Ramos (cell line): Measurements from ENCODE around the gene CREB1.
"Not testable (repeated sequence)": the region's sequence is repeated elsewhere in the genome, so short reads cannot be mapped to it uniquely, and the experiment has no call there.

Experiments used
- in situ Hi-C: fragments of 300-500 bp; cut with MboI; formaldehyde crosslinking; loops from one replicate; pipeline ENCODE4 v1.14.3; 2022; ENCODE audit warnings: low sequenced_read_pairs; ENCODE audit not compliant: unreplicated experiment

CREB1 gene

DNA sequence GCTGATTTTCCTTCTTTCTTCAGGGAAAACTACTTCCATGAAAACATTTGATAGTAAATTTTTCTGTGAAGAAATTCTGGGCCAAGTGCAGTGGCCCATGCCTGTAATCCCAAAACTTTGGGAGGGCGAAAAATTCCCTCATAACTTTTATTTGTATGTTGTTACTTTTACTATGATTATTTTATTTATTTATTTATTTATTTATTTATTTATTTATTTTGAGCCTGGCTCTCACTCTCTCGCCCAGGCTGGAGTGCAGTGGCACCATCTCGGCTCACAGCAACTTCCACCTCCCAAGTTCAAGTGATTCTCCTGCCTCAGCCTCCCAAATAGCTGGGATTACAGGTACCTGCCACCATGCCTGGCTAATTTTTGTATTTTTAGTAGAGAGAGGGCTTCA is 109.5 kb downstream of the CREB1 start:
- in situ Hi-C loops: not testable (repeated sequence)

DNA sequence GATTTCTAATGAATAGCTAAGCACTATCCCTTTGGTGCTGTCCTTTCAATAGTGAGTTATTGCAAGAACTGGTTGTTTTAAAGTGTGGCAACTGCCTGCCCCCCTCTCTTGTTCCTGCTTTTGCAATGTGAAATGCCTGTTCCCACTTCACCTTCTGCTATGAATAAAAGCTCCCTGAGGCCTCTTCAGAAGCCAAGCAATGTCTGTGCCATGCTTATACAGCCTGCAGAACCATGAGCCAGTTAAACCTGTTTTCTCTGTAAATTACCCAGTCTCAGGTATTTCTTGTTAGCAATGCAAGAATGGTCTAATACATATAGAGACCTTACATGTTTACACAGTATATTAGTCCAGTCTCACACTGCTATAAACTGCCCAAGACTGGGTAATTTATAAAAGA is 110.4 kb downstream of the CREB1 start:
- in situ Hi-C loops: no loop called here

DNA sequence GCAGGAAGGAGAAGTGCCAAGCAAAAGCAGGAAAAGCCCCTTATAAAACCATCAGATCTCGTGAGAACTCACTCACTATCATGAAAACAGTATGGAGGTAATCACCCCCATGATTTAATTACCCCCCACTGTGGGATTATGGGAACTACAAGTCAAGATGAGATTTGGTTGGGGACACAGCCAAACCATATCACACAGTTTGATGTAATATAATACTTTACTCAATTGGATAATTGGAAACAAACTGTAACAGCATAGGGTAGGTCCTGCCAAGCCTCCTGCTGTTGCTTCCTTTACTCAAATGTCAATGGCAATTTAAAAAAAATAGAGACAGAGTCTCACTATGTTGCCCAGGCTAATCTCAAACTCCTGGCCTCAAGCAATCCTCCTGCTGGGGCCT is 110.9 kb downstream of the CREB1 start:
- in situ Hi-C loops: no loop called here

DNA sequence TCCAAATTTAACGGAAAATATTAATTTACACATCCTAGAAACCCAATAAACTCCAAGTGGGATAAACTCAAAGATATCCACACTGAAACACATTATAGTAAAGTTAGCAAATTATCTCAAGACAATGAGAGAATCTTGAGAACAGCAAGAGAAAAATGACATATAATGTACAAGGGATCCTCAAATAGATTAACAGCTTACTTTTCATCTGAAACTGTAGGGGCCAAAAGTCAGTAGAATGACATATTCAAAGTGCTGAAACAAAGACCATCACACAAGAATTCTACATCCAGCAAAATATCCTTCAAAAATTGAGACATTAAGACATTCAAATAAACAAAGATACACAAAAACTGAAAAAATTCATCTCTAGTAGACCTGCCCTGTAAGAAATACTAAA is 114.1 kb downstream of the CREB1 start:
- in situ Hi-C loops: no loop called here

DNA sequence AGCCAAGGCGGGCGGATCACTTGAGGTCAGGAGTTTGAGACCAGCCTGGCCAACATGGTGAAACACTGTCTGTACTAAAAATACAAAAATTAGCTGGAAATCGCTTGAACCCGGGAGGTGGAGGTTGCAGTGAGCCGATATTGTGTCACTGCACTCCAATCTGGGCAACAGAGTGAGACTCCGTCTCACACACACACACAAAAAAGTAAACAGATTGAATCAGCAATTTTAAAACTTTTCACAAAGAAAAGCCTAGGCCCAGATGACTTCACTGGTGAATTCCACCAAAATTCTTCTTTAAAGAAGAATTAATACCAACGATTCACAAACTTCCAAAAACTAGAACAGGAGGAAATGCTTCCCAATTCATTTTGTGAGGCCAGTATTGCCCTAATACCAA is 116.8 kb downstream of the CREB1 start:
- in situ Hi-C loops: not testable (repeated sequence)
